GM19438 (cell line): ENCODE data around the gene ANO7.

Experiments
- ATAC-seq: cut with Tn5 transposase; IDR thresholded peaks from one replicate; pipeline ENCODE4 v1.9.1; 2021; ENCODE audit warnings: low read depth; ENCODE audit not compliant: unreplicated experiment

Gene ANO7

DNA sequence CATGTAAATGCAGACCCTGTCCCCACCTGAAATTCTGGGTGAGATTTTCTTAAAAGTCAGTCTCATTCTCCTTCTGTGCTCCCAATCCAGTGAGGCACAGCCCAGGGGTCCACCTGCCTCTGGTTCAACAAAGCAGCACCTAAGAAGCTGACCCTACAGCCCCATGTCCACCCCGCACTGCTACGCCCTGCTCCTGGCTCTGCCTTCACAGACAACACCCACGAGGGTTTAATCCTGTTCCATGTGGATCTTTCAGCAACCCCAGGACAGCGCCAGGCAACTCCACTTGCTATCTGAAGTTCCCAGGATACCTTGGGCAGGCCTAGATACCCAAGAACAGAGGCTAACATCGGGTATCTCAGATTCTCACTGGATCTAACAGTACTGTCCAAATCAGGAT lies 82.1 kb downstream of the ANO7 start:
- ATAC-seq, result no peak

DNA sequence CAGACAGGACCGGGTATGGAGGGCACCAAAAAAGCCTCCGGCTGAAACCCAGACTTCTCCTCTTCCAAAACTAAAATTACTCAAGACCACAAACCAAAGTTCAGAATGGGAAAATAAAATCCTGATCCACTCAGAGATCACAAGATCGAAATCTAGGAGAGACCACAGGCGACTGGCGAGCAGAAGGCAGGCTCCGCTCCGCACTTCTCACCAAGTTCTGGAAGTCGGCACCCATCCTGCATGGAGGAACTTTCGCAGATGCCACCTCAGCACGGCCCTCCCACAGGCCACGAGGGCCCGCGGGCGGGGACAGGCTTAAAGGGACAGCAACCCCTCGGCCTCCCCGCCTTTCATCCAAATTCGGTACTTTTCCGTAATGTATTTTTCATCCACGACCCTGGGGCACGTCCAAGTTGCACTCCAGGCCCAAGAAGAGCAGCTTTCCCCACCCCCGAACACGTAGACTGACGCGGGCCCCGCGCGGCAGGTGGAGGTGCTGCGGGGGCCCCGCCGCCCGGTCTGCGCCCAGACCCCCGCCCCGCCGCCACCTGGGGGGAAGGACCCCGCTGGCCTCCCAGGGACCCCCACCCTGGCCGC lies 83.3 kb downstream of the ANO7 start:
- ATAC-seq, result peak; percentile 52

DNA sequence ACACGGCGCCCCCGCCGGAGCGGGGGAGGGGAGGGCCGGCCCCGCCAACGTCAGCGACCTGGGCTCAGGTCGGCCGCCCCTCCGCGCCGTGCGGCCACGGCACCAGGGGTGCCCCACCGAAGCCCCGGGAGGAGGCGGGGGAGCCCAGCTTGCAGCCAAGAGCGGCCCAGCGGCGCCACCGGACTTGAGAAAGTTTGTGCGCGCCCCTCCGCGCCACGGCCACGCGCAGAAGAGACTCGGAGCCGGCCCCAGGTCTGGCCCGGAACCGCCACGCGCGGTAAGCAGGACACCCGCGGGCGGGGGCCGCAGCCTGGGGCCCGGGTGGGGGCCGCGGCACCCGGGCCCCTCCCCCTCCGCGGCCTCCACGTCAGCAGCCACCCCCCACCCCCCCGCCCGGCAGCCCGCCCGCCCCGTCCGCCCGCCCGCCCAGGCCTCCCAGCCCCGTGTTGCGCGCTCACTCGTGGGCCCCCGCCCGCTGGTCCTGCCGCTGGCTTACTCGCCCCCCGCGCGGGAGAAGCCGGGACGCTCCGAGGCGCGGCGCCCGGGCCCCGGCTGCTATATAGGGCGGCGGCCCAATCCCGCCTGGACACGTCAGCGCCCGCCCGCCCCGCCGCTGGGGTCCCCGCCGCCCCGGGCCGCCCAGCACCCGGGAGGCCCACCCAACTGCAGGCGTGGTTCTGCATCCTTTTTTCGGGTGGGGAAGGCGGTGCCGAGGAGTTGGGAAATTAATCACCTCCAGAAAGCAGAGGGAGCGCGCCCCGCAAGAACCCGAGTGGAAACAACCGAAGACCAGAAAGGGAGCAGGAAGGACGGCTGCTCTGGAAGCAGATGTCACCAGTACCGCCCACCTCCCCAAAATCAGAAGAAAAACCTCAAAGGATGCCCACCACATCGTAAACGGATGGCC lies 84.1 kb downstream of the ANO7 start:
- ATAC-seq, result peak; percentile 43

DNA sequence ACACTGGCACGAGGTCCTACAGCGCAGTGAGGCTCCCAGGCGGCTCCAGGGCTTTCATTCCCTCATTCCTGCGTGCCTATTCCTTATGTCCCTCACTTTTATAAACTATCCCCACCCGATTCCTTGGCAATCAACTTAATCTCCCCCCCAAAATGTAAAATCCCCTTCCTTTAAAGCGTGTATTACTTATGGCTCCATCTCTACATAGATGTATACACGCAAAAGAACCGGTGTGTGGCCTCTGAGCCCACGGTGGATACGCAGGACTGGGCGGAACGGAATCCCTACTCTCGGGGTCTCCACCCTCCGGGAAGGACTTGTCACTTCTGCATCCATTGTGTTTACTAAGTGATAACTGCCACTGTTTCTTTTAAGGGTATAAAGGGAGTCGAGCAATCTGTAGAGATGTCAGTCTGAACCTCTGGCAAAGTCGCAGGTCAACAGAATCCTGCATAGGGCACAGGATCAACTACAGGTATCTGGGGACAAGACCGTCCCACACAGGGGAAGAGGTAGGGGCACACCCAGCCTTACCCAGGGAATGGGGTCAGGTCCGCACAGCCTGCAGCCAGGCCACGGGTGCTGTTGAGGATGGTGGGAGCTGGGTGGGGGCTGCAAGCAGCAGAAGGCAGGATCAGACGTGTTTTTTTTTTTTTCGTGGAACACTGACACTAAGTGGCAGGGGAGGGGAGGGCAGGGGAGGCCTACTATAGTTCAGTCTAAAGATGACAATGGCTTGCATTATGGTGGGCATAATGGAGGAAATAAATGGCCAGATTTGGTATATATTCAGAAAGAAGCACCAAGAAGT lies 84.9 kb downstream of the ANO7 start:
- no peak for ATAC-seq

DNA sequence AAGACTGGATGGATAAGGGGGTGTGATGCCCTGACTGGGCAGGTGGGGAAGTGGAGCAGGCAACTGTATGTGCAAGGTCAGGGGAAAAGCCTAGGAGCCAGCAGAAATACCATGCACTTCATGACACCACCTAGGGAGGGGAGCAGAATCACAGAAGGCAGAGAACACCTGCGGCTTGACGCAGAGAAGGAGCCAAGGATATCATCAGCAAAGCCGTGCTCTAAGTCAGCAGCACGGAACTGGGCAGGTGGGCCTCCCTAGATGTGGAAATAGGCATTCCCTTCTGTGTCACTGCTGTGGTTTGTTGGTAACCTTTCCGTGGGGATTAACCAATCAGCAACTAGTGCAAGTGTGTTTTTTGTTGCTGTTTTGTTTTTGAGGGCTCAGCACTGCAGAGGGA lies 85.7 kb downstream of the ANO7 start:
- ATAC-seq, result no peak
